Lower leg skin (tissue), 3 donors: Measurements from ENCODE around the gene TADA2A.

Experiments used
- POLR2A ChIP-seq, 2 donors: fragments of 450-650 bp; IDR thresholded peaks; one replicate each; pipeline ENCODE4 v1.6.1; 2016 to 2017; ENCODE audit warnings: antibody characterized with exemption in 2 of 2, mild to moderate bottlenecking in 1 of 2, moderate library complexity in 1 of 2
- TF ChIP-seq, protein P1 (sequence below), 3 donors: fragments of 450-650 bp; IDR thresholded peaks; one replicate each; pipeline ENCODE4 v1.5.1; 2016; ENCODE audit warnings: antibody characterized with exemption in 3 of 3, mild to moderate bottlenecking in 3 of 3, moderate library complexity in 2 of 3

DNA sequence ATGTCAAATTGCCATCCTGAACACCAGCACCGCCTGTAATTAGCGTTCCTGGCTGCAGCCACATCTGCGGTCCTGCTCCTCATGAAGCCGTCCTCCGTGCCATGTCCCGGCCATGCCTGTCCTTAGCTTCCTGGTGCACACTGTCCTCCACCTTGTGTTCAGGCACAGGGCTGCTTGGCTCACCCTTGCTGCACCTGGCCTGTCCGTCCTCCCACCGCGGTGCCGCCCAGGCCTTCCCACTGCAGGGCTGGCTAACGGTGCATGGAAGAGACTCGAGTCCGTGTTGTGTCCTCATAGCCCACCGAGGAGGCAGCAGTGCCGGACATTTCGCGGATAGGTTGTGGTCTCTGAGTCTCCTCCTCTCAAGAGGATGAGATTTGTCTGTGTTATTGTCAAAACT lies 103.4 kb downstream of the TADA2A start:
- TF ChIP-seq, protein P1, sequence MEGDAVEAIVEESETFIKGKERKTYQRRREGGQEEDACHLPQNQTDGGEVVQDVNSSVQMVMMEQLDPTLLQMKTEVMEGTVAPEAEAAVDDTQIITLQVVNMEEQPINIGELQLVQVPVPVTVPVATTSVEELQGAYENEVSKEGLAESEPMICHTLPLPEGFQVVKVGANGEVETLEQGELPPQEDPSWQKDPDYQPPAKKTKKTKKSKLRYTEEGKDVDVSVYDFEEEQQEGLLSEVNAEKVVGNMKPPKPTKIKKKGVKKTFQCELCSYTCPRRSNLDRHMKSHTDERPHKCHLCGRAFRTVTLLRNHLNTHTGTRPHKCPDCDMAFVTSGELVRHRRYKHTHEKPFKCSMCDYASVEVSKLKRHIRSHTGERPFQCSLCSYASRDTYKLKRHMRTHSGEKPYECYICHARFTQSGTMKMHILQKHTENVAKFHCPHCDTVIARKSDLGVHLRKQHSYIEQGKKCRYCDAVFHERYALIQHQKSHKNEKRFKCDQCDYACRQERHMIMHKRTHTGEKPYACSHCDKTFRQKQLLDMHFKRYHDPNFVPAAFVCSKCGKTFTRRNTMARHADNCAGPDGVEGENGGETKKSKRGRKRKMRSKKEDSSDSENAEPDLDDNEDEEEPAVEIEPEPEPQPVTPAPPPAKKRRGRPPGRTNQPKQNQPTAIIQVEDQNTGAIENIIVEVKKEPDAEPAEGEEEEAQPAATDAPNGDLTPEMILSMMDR (IDR thresholded peaks at IDR 0.05), result no peak
- no peak for TF ChIP-seq POLR2A (IDR thresholded peaks at IDR 0.05)
